Mucosa of stomach (tissue), 1 donor: ENCODE measurements around the gene LSP1.

Source experiments
- H3K27me3 ChIP-seq: one replicate; pipeline ENCODE4 v1.7.0; 2013; ENCODE audit warnings: mild to moderate bottlenecking, low read length; ENCODE audit not compliant: control insufficient read depth, insufficient read depth
- H3K36me3 ChIP-seq: one replicate; pipeline ENCODE4 v1.7.0; 2013; ENCODE audit warnings: low read length; ENCODE audit not compliant: control insufficient read depth, insufficient read depth
- H3K4me1 ChIP-seq: one replicate; pipeline ENCODE4 v1.7.0; 2013; ENCODE audit warnings: mild to moderate bottlenecking, low read length; ENCODE audit not compliant: control insufficient read depth, insufficient read depth
- H3K4me3 ChIP-seq: one replicate; pipeline ENCODE4 v1.7.0; 2013; ENCODE audit warnings: low read length
- H3K9ac ChIP-seq: one replicate; pipeline ENCODE4 v1.7.0; 2013; ENCODE audit warnings: mild to moderate bottlenecking, low read length, moderate library complexity
- H3K9me3 ChIP-seq: one replicate; pipeline ENCODE4 v1.7.0; 2013; ENCODE audit warnings: mild to moderate bottlenecking, low read length, moderate library complexity; ENCODE audit not compliant: control insufficient read depth
- donor health status: Pancreatic carcinoma.

Gene LSP1

GRCh38 chr11:1826552-1827094, 26.3 kb upstream of the LSP1 start:
- H3K4me1 ChIP-seq: peaks cover 61% of the 10 kb centered on the region
- no peaks in the 10 kb centered on the region for H3K36me3 ChIP-seq
- peak overlapping the region; percentile 37 for H3K9ac ChIP-seq

GRCh38 chr11:1827095-1827813, 25.6 kb upstream of the LSP1 start:
- no peaks in the 10 kb centered on the region for H3K9me3 ChIP-seq
- H3K4me1 ChIP-seq: peaks cover 67% of the 10 kb centered on the region
- H3K36me3 ChIP-seq: no peaks in the 10 kb centered on the region
- peak overlapping the region; percentile 37 for H3K9ac ChIP-seq
- peaks cover 7% of the 10 kb centered on the region for H3K27me3 ChIP-seq
- H3K4me3 ChIP-seq: no peak overlapping the region

More at GRCh38 chr11:1826552-1827094, 26.3 kb upstream of the LSP1 start:
- H3K9me3 ChIP-seq: no peaks in the 10 kb centered on the region
- H3K27me3 ChIP-seq: peaks cover 3% of the 10 kb centered on the region
- no peak overlapping the region for H3K4me3 ChIP-seq

- H3K4me1 ChIP-seq: peaks cover 74% of the 10 kb centered on the region
- no peaks in the 10 kb centered on the region for H3K9me3 ChIP-seq
- H3K27me3 ChIP-seq: peaks cover 7% of the 10 kb centered on the region
- no peak overlapping the region for H3K9ac ChIP-seq
- no peak overlapping the region for H3K4me3 ChIP-seq
- H3K36me3 ChIP-seq: no peaks in the 10 kb centered on the region
Measured at GRCh38 chr11:1827931-1828330, 25.0 kb upstream of the LSP1 start.

GRCh38 chr11:1828542-1828941, 24.3 kb upstream of the LSP1 start:
- Histone ChIP-seq H3K9ac (no peak overlapping the region), H3K4me1 (peaks cover 80% of the 10 kb centered on the region), H3K36me3 (no peaks in the 10 kb centered on the region), H3K9me3 (no peaks in the 10 kb centered on the region), H3K4me3 (no peak overlapping the region), H3K27me3 (peaks cover 7% of the 10 kb centered on the region)

GRCh38 chr11:1829039-1829820, 23.7 kb upstream of the LSP1 start:
- Histone ChIP-seq H3K36me3 (no peaks in the 10 kb centered on the region), H3K27me3 (peaks cover 7% of the 10 kb centered on the region), H3K9me3 (no peaks in the 10 kb centered on the region), H3K4me3 (no peak overlapping the region), H3K9ac (no peak overlapping the region), H3K4me1 (peaks cover 85% of the 10 kb centered on the region)

- Histone ChIP-seq H3K9ac (peak overlapping the region; percentile 47), H3K4me3 (no peak overlapping the region), H3K27me3 (peaks cover 7% of the 10 kb centered on the region), H3K36me3 (no peaks in the 10 kb centered on the region), H3K9me3 (no peaks in the 10 kb centered on the region), H3K4me1 (peaks cover 88% of the 10 kb centered on the region)
Measured at GRCh38 chr11:1830004-1830321, 22.9 kb upstream of the LSP1 start.

- Histone ChIP-seq H3K9ac (peak overlapping the region; percentile 47), H3K9me3 (no peaks in the 10 kb centered on the region), H3K4me3 (no peak overlapping the region), H3K4me1 (peaks cover 89% of the 10 kb centered on the region), H3K36me3 (no peaks in the 10 kb centered on the region), H3K27me3 (peaks cover 7% of the 10 kb centered on the region)
Measured at GRCh38 chr11:1830322-1831223, 22.3 kb upstream of the LSP1 start.

GRCh38 chr11:1831338-1832210, 21.3 kb upstream of the LSP1 start:
- peaks cover 85% of the 10 kb centered on the region for H3K4me1 ChIP-seq
- peaks cover 7% of the 10 kb centered on the region for H3K27me3 ChIP-seq
- peak overlapping the region; percentile 44 for H3K9ac ChIP-seq
- H3K4me3 ChIP-seq: peak overlapping the region; percentile 41
- H3K9me3 ChIP-seq: no peaks in the 10 kb centered on the region
- no peaks in the 10 kb centered on the region for H3K36me3 ChIP-seq

- Histone ChIP-seq H3K9ac (peak overlapping the region; percentile 44), H3K9me3 (no peaks in the 10 kb centered on the region), H3K4me1 (peaks cover 77% of the 10 kb centered on the region), H3K36me3 (no peaks in the 10 kb centered on the region), H3K4me3 (peak overlapping the region; percentile 17), H3K27me3 (peaks cover 7% of the 10 kb centered on the region)
Measured at GRCh38 chr11:1832211-1832919, 20.5 kb upstream of the LSP1 start.

- H3K4me1 ChIP-seq: peaks cover 76% of the 10 kb centered on the region
- no peaks in the 10 kb centered on the region for H3K9me3 ChIP-seq
- H3K9ac ChIP-seq: peak overlapping the region; percentile 44
- peaks cover 7% of the 10 kb centered on the region for H3K27me3 ChIP-seq
- H3K36me3 ChIP-seq: no peaks in the 10 kb centered on the region
- no peak overlapping the region for H3K4me3 ChIP-seq
Measured at GRCh38 chr11:1832920-1833295, 20.0 kb upstream of the LSP1 start.
